Activated naive CD8-positive, alpha-beta T cell treated with anti-CD3 and anti-CD28 coated beads, Interleukin-2, amount 10 ng/mL, durations not matched to agents 7 days and 5 days (primary cell): ENCODE measurements around the gene RASL12. TPM values are rescaled to one million over a fixed set of nuclear protein-coding genes. Genes with fewer than 3 reads are reported as not detected.

ENCODE experiments used
- ATAC-seq: fragments of 150-1000 bp; cut with Tn5 transposase; one replicate; pipeline ENCODE4 v1.10.0; 2021; ENCODE audit warnings: low read depth, moderate library complexity
- POLR2A ChIA-PET: fragments of 350-600 bp; sonication (Branson Sonifier 250); formaldehyde crosslinking; loops from one replicate; lab custom pipeline; 2021; ENCODE audit warnings: antibody characterized with exemption; lab: Charles Lee
- DNase-seq: peaks from one replicate; pipeline ENCODE4 v3.0.0; 2021
- H3K27ac Mint-ChIP-seq: one replicate; pipeline ENCODE4 v1.8.0; 2022; ENCODE audit warnings: mild to moderate bottlenecking, mixed read lengths
- H3K27me3 Mint-ChIP-seq: one replicate; pipeline ENCODE4 v1.8.0; 2022; ENCODE audit warnings: mild to moderate bottlenecking, moderate library complexity, mixed read lengths
- H3K36me3 Mint-ChIP-seq: one replicate; pipeline ENCODE4 v1.8.0; 2021; ENCODE audit warnings: mild to moderate bottlenecking, mixed read lengths
- H3K4me1 Mint-ChIP-seq: one replicate; pipeline ENCODE4 v1.8.0; 2021; ENCODE audit warnings: mixed read lengths
- H3K4me3 Mint-ChIP-seq: one replicate; pipeline ENCODE4 v1.8.0; 2022; ENCODE audit warnings: mild to moderate bottlenecking, moderate library complexity, mixed read lengths
- H3K9me3 Mint-ChIP-seq: one replicate; pipeline ENCODE4 v1.8.0; 2021; ENCODE audit warnings: mixed read lengths
- total RNA-seq, 2 experiments: library from RNA; stranded (reverse); gene quantifications; one replicate each; pipeline ENCODE4 v1.2.3, GENCODE V29; 2021

The RASL12 gene
- total RNA-seq, 2 experiments from 2014 or later: not detected

- no peak overlapping the region for H3K27ac Mint-ChIP-seq
- no peak overlapping the region for H3K4me3 Mint-ChIP-seq
- ATAC-seq (no peak), DNase-seq (no peak)
- H3K27me3 Mint-ChIP-seq: peaks cover 57% of the 10 kb centered on the region
- H3K36me3 Mint-ChIP-seq: no peaks in the 10 kb centered on the region
- H3K9me3 Mint-ChIP-seq: no peaks in the 10 kb centered on the region
- H3K4me1 Mint-ChIP-seq: peaks cover 5% of the 10 kb centered on the region
- POLR2A ChIA-PET: no interaction called here
These were observed 1.7 kb downstream of the RASL12 start for GRCh38 chr15:65066001-65066634.

- Mint-ChIP-seq H3K9me3 (no peaks in the 10 kb centered on the region), H3K27ac (no peak overlapping the region), H3K36me3 (no peaks in the 10 kb centered on the region), H3K27me3 (peaks cover 31% of the 10 kb centered on the region), H3K4me3 (no peak overlapping the region), H3K4me1 (peaks cover 2% of the 10 kb centered on the region)
- DNase-seq: no peak
- POLR2A ChIA-PET: no interaction called here
- no peak for ATAC-seq
These were observed 5.1 kb downstream of the RASL12 start for GRCh38 chr15:65062726-65063125.

- H3K4me3 Mint-ChIP-seq: no peak overlapping the region
- ATAC-seq (no peak), DNase-seq (no peak)
- POLR2A ChIA-PET: no interaction called here
- H3K27me3 Mint-ChIP-seq: peaks cover 30% of the 10 kb centered on the region
- no peaks in the 10 kb centered on the region for H3K36me3 Mint-ChIP-seq
- no peaks in the 10 kb centered on the region for H3K4me1 Mint-ChIP-seq
- no peaks in the 10 kb centered on the region for H3K9me3 Mint-ChIP-seq
- H3K27ac Mint-ChIP-seq: no peak overlapping the region
These were observed 5.7 kb downstream of the RASL12 start for GRCh38 chr15:65062061-65062460.

DNA sequence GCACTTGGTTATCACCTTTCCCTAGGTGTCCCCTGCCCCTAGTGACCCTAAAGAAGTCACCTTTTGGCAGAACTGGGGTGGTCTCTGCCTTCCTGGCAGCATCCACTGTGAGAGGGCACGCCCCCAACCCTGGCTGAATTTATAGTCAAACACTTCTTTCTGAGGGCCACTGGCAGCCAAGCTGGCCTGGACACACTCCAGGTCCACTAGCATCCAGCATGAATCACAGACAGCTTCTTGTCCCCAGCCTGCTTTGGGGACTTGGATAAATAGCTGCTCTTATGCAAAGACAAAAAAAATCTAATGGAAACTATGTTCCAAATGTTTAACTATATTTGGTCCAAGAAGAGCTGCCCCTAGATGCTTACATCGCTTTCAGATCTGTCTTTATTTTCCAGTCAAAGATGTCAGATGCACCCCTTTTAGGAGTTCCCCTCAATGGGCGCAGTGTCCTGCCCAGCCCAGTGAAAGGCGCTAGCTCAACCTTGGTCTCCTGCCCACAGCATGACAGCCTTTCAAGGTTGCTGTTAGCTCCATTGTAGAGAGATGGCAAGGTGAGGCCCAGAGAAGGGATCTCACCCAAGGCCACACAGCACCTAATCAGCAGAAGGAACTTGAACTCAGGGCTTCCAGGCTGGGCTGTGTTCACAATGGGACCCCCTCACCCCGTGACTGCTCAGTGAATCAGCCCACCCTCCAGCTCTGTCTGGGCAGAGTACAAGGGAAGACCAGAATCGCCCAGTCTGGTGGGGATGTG, 7.0 kb downstream of the RASL12 start:
- no peak for DNase-seq
- Mint-ChIP-seq H3K27ac (no peak overlapping the region), H3K4me1 (peaks cover 3% of the 10 kb centered on the region), H3K36me3 (no peaks in the 10 kb centered on the region), H3K9me3 (no peaks in the 10 kb centered on the region), H3K4me3 (no peak overlapping the region), H3K27me3 (peaks cover 19% of the 10 kb centered on the region)
- POLR2A ChIA-PET: no interaction called here
- no peak for ATAC-seq

DNA sequence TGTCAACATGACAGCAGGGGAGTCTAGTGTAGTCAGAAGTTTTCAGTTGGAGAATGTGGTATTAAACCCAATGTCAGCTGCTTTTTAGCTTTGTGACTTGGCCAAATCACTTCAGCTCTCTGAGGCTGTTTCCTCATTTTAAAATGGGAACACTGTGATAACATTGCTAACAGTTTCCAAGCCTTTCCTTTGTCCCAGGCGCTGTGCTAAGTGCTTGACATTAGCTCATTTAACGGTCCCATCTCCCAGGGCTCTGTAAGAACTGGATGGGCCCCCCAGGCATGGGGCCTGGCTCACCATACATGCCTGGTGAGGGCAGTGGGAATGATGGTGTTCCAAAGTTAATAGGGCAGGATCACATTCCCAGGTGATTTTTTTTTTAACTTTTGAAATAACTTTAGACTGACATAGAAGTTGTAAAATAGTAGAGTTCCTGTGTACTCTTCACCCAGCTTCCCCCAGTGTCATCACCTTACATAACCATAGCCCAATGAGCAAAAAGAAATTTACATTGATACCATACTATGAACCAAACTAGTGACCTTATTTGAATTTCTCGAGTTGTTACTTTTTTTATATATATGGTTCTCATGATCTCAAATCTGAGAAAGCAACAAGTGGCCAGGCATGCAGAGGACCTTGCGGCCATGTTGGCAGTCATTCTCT, 7.7 kb downstream of the RASL12 start:
- POLR2A ChIA-PET: interaction anchor here (1.1 kb wide), 1 partner anchor 10 kb away, joined by 3 read pairs; no protein-coding TSS in a partner anchor
- H3K36me3 Mint-ChIP-seq: no peaks in the 10 kb centered on the region
- H3K4me1 Mint-ChIP-seq: peaks cover 7% of the 10 kb centered on the region
- peaks cover 11% of the 10 kb centered on the region for H3K27me3 Mint-ChIP-seq
- ATAC-seq (no peak), DNase-seq (no peak)
- no peaks in the 10 kb centered on the region for H3K9me3 Mint-ChIP-seq
- no peak overlapping the region for H3K4me3 Mint-ChIP-seq
- H3K27ac Mint-ChIP-seq: no peak overlapping the region

GRCh38 chr15:65059369-65059750, 8.4 kb downstream of the RASL12 start:
- H3K9me3 Mint-ChIP-seq: no peaks in the 10 kb centered on the region
- H3K36me3 Mint-ChIP-seq: no peaks in the 10 kb centered on the region
- H3K27ac Mint-ChIP-seq: no peak overlapping the region
- peaks cover 7% of the 10 kb centered on the region for H3K4me1 Mint-ChIP-seq
- H3K4me3 Mint-ChIP-seq: no peak overlapping the region
- no peak for ATAC-seq
- POLR2A ChIA-PET: interaction anchor here (1.1 kb wide), 1 partner anchor 9 kb away, joined by 3 read pairs; no protein-coding TSS in a partner anchor
- H3K27me3 Mint-ChIP-seq: peaks cover 6% of the 10 kb centered on the region
- DNase-seq: no peak

DNA sequence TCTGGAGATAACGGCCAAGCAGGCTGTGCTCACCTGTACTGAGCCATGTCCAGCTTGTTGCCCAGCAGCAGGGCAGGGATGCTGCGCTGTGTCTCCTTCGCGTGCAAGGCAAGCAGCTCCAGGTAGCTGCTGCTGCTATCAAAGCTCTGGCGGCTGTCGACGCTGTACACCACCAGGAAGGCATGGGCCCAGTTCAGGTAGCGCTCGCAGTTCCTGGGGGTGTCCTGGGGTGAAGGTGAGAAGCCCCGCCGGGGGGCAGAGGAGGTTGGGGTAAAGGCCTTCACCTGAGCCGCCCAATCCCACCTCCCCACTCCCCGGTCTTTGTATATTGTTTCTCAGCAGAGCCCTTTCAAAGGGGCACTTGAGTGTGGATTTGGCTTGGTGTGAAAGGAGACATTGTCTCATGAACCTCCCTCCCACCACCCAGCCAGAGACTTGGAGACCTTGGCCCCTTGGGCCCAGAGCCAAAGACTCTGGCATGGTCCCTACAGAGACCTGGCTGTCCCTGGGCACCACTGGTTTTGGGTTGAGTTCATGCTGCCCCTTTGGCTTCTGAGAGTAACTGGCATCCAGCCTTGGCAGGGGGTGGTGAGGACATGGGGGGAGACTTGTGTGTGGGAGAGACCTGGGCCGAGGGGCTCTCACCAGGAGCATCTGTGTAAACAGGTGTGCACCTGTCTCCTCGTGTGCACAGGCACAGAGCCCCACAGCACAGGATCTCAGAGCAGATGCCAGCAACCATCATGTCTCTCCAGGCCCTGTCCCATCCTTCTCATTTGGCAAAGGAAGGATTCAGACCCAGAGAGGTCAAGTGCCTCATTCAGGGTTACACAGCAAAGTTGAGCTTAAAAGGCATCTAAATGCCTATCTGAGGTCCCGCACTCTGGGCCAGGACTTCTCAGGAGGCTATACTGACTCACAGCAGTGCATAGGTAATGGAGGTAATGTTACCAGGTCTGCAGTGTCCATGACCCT, 9.1 kb downstream of the RASL12 start:
- Mint-ChIP-seq H3K27ac (no peak overlapping the region), H3K9me3 (no peaks in the 10 kb centered on the region), H3K4me3 (no peak overlapping the region), H3K27me3 (peaks cover 6% of the 10 kb centered on the region), H3K4me1 (peaks cover 7% of the 10 kb centered on the region), H3K36me3 (no peaks in the 10 kb centered on the region)
- DNase-seq: no peak
- ATAC-seq: no peak
- POLR2A ChIA-PET: no interaction called here

DNA sequence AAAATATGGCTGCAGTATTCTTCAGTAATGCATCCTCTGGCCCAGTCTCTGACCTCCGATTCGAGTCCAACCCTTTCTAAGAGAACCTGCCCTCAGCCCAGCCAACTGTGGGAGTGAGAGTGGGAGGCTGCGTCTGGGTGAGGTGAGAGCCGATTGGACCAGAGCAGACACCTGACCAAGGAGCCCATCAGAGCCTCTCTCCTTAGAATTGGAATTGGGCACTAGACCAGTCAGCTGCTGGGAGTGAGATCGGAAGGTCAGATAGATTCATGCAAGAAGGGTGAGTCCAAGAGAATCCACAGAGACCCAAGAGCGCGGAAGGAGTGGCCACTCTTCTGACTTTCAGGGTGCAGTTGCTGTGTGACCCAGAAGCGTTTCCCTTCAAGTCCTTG, 10.2 kb downstream of the RASL12 start:
- Mint-ChIP-seq H3K36me3 (no peaks in the 10 kb centered on the region), H3K9me3 (no peaks in the 10 kb centered on the region), H3K4me1 (peaks cover 9% of the 10 kb centered on the region), H3K27ac (no peak overlapping the region), H3K27me3 (peaks cover 8% of the 10 kb centered on the region), H3K4me3 (no peak overlapping the region)
- no peak for ATAC-seq
- POLR2A ChIA-PET: no interaction called here
- DNase-seq: no peak

- no peak for DNase-seq
- Mint-ChIP-seq H3K27ac (no peak overlapping the region), H3K4me3 (no peak overlapping the region), H3K9me3 (no peaks in the 10 kb centered on the region), H3K4me1 (peaks cover 11% of the 10 kb centered on the region), H3K36me3 (no peaks in the 10 kb centered on the region), H3K27me3 (peaks cover 7% of the 10 kb centered on the region)
- POLR2A ChIA-PET: no interaction called here
- no peak for ATAC-seq
These were observed 10.8 kb downstream of the RASL12 start for GRCh38 chr15:65056868-65057548.

DNA sequence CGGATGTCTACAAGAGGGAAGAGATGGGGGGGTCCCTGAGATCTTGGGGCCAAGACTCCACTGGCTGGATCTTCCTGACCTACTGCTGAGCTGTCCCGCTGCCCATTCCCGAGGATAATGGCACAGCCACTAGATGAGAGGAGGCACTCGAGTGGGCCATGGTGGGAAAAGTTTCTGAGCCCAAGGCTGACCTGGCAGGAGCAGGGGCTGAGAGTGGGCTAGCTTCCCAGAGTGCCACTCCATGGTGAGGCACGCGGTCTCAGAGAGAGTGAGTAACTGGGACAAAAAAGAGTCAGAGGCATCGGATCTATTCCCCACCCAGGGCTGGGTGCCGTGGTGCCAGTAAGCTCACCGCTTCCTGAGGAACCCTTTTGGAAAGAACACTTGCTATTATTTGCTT, 11.7 kb downstream of the RASL12 start:
- no peak for DNase-seq
- no peak overlapping the region for H3K27ac Mint-ChIP-seq
- H3K4me1 Mint-ChIP-seq: peaks cover 14% of the 10 kb centered on the region
- H3K27me3 Mint-ChIP-seq: peaks cover 8% of the 10 kb centered on the region
- no peak for ATAC-seq
- H3K4me3 Mint-ChIP-seq: no peak overlapping the region
- H3K9me3 Mint-ChIP-seq: no peaks in the 10 kb centered on the region
- no peaks in the 10 kb centered on the region for H3K36me3 Mint-ChIP-seq
- POLR2A ChIA-PET: interaction anchor here (2.3 kb wide), 1 partner anchor 249 kb away, joined by 9 read pairs; the partner anchor contains the start of gene RNU5B-1

DNA sequence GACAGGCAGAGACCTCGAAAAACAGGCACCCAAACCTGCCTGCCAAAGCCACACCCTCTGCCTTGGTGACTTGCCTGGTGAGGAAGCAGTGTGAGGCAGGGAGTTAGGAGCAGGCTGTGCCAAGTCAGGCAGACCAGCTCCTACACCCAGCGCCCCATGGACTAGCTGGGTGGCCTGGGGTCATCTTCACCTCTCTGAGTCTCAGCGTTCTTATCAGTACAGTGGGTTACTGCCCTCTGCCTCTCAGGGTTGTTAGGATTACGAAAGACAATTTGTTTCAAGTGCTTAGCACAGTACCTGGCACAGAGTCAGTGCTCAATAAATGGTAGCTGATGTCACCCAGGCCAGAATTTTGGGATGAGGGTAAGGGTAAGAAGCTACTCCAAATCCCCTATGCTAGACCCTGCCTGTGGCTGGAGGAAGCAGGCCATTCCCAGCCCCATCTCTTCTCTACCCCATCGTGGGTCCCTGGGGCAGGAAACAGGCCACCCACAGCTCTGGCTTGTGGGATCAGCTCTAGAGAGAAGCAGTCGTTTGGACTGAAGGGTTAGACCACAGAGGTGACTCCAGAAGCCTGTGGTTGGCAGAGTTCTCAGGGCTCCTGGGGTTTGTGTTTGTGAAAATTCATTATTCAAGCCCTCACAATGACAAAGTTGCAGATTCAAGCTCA, 12.5 kb downstream of the RASL12 start:
- Mint-ChIP-seq H3K4me3 (peak overlapping the region; percentile 56), H3K36me3 (no peaks in the 10 kb centered on the region), H3K9me3 (no peaks in the 10 kb centered on the region), H3K27me3 (peaks cover 8% of the 10 kb centered on the region), H3K27ac (no peak overlapping the region), H3K4me1 (peaks cover 14% of the 10 kb centered on the region)
- ATAC-seq: peak; percentile 53
- DNase-seq: peak; percentile 41
- POLR2A ChIA-PET: interaction anchor here (1.4 to 2.3 kb wide), 2 partner anchors 245 to 250 kb away, joined by 3 to 9 read pairs; partner anchors contain the start of gene RNU5B-1
